Heart left ventricle (tissue), 13 donors: ENCODE results near the gene ZCCHC7.

ENCODE experiments used
- CTCF ChIP-seq, 12 donors: fragments of 200-600 bp; sonication (generic) in 4 of 12; IDR thresholded peaks; one replicate each; pipeline versions ENCODE4 v1.5.0 to v1.8.0; 2018 to 2022; ENCODE audit warnings: antibody characterized with exemption in 12 of 12, mild to moderate bottlenecking in 5 of 12
- POLR2A ChIP-seq, 2 donors: fragments of 450-650 bp; IDR thresholded peaks; one replicate each; pipeline ENCODE4 v1.6.1; 2017; ENCODE audit warnings: antibody characterized with exemption in 2 of 2, mild to moderate bottlenecking in 2 of 2, moderate library complexity in 2 of 2
- donor health status: ischemic (EF 13 %, LVEDD 7.1; RV severe dilation, severe dysfunction).
- donor health status: DM: no; HTN: yes; CAD: no.
- donor health status: DM: no; HTN: no; CAD: no.
- donor health status: ischemic (EF 25% LVEDD 6.9; RV normal size, moderate dysfunction).
- donor health status: ischemic (EF 25% LVEDD 5.7; RV mildly dilated, moderate dysfunction).
- donor health status: ischemic (EF 35%, LVEDD 5.7; RV mildly dilated, moderate dysfunction).
- donor health status: nonischemic (EF 11% LVEDD 7.7; RV severe dilation, severe dysfunction).
- donor health status: DM: yes; HTN: yes; CAD: no.
- donor health status: PGD.
- donor health status: ischemic (EF 29% LVEDD 5.4; RV normal size, mild dysfunction).
- donor health status: nonischemic (EF 23%, LVEDD 6.1; RV moderate dilation, normal function).

- TF ChIP-seq CTCF (IDR thresholded peaks at IDR 0.05) (no peak), POLR2A (IDR thresholded peaks at IDR 0.05) (no peak)
Measured at GRCh38 chr9:37167456-37168047, 47.2 kb downstream of the ZCCHC7 start.
